Measurements from ENCODE around the gene NOL4L.

NOL4L gene

DNA sequence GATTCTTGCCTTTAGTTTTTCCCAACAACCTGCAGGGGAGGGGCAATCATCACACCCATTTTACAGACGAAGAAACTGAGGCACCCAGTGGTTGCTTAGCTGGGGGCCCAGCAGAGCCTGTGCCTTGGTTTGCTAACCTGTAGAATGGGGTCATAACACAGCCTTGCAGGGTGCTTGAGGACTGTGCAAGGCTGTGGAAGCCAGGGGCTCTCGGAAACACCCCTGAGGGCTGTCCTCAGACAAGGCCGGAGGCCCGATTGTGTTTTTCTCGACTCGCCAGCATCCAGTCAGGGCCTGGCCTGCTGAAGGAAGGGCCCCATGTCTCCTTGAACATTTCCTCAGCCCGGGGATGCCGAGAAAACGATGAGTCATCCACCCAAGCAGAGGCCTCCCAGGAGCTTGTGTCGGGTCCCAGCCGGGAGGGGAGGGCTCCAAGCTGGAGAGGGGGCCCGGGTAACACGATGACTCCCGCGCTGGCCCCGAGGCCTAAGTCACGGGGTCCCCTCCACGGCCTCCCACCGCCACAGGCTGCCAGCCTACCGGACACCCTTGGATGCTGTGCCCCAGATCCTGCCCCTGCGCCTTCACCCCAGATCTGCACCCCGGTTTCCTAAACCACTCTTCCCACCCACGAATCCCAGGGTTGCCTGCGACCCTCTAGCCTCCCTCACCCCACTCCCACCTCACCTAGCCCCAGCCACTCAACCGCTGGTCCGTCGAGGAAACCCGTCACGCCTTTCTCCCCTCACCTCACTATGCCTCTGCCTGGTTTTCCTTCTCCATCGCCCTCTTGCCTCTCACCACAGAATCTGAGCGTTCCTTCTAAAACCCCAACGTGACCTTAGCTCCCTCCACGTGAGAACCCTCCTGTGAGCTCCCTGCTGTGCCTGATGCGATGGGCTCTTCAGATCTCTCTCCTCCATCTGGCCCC, 10.6 kb downstream of the NOL4L start:
- DNase-seq = no peak

DNA sequence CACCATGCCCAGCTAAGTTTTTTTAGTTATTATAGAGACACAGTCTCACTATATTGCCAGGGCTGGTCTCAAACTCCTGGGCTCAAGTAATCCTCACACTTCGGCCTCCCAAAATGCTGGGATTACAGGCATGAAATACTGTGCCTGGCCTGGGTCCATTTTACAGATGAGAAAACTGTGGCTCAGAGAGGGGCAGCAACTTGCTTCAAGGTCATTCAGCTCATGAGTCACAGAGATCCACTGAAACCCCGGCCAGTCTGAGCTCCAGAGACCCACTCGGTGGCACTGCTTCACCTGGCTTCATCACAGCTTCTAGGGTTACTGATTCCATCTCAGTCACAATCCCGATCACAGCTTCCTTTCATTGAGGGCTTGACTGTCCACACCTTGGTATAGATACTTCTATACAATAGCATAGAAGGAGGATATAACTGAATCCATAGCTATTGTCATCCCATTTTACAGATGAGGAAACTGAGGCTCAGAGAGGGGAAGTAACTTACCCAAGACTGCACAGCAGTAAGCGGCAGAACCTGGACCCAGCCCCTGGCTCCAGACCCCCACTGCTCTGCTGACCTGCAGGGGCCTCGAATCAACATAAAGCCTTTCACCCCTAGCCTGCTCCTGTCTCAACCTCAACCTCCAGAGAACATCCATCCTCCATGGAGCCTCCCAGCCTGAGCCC, 11.8 kb downstream of the NOL4L start:
- DNase-seq = no peak

GRCh38 chr20:32572271-32572968, 12.7 kb downstream of the NOL4L start:
- DNase-seq = no peak

DNA sequence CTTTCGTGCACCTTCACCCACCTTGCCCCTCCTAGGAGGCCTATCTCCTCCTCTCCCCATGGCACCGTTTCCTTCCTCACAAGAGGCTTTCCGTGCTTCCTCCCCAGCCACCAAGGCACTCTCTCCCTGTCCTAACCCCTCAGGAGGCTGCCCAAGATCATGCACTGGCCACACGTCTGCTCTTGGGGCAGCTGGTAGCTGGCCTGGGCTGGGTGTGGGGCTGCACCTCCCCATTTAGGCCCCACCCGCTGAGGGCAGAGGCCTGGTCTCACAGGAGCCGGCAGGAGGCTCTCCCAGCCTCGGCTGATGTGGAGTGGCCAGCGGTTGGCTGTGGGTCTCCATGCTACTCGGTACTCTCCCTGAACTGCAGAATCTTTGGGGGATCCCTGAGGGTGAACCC, 13.6 kb downstream of the NOL4L start:
- no peak for DNase-seq

GRCh38 chr20:32570401-32571190, 14.5 kb downstream of the NOL4L start:
- no peak for DNase-seq

DNA sequence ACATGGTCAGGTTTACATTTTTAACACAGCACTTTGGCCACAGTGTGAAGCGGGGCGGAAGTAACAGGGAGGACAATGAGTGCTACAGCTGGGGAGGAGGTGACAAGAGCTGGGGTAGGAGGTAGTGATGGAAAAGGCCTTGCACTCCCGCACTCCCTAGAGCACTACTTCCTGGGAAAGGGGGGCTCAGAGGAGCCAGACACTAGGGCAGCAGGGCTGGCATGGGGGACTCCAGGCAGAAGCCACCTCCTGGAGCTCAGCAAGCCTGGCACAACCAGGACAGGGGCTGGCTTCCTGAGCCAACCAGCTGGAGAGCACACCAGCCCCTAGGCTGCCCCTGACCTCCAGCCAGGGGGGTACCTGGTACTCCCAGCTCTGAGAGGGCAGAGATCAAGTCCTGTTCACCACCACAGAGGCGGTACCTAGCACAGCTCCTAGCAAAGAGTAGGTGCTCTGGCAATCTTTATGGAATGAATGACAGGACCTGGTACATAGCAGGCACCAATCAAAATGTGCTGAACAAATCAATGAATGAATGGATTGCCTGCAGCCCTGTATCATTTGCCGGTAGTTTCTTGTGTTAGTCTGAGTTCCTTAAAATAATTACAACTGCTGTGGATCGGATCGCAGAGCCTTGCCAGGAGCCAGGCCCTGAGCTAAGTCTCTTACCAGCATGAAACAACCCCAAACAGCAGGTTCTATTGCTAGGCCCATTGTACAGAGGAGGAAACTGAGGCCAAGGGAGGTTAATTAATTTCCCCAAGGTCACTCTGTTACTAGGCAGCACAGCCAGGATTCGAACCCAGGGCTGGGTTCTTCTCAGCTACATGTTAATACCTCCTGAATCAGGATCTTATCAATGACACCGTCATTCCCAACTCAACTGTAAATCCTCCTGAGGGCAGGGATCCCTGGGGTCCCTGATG, 15.5 kb downstream of the NOL4L start:
- no peak for DNase-seq

DNA sequence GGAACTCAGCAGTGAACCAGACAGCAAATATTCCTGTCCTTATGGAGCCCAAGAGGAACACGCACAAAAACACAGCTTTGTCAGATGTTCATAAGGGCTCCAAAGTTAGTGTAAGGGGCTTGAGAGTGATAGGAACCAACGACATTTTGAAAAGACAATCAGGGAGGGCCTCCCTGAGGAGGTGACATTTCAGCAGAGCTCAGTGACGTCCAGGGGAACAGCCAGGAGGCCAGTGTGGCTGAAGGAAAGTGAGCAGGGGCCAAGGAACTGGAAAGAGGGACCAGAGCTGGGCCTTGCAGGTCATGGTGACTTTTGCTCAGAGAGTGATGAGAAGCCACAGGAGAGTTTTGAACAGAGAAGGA, 16.1 kb downstream of the NOL4L start:
- DNase-seq = no peak

- no peak for DNase-seq
Measured at GRCh38 chr20:32567384-32568178, 17.6 kb downstream of the NOL4L start.

GRCh38 chr20:32566379-32567374, 18.5 kb downstream of the NOL4L start:
- no peak for DNase-seq

GRCh38 chr20:32565735-32566032, 19.4 kb downstream of the NOL4L start:
- no peak for DNase-seq

DNA sequence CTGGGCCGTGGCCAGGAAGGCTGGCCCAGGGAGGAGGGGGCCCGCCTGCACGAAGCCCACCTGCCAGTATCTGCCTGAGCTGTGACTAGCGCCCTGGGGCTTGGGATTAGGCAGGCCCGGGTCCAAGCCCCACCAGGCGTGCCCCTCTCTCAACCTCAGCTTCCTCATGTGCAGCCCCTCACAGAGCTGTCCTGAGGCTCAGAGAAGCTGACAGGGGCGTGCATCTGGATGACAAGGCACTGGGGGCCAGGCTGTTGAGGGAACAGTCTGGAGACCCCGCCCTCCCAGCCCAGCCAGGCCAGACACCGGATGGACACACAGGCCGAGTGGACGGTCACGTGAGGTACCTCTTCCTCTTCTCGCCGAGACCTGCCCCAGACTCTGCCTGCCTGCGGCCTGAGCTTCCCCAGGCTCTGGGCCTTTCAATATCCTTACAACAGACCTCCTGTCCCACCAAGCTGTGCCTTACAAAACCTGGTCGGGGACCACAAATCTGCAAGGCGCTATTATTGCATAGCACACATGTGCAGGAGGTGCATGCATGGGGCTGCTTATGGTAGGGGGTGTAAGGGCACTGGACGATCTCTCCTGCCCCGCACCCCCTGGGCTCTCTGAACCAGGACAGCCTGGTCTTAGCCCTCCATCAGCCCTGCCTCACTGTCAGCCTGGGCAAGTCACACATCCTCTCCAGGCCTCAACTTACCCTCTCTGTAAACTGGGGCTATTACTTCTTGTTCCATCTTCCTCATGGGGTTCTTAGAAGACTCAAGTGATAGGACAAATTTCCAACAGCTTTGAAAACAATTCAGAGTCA, 20.0 kb downstream of the NOL4L start:
- DNase-seq = no peak

GRCh38 chr20:32564440-32564839, 20.7 kb downstream of the NOL4L start:
- DNase-seq = no peak

- DNase-seq = no peak
Measured at GRCh38 chr20:32563311-32564272, 21.5 kb downstream of the NOL4L start.

- DNase-seq = no peak
Measured at GRCh38 chr20:32562495-32562911, 22.6 kb downstream of the NOL4L start.

DNA sequence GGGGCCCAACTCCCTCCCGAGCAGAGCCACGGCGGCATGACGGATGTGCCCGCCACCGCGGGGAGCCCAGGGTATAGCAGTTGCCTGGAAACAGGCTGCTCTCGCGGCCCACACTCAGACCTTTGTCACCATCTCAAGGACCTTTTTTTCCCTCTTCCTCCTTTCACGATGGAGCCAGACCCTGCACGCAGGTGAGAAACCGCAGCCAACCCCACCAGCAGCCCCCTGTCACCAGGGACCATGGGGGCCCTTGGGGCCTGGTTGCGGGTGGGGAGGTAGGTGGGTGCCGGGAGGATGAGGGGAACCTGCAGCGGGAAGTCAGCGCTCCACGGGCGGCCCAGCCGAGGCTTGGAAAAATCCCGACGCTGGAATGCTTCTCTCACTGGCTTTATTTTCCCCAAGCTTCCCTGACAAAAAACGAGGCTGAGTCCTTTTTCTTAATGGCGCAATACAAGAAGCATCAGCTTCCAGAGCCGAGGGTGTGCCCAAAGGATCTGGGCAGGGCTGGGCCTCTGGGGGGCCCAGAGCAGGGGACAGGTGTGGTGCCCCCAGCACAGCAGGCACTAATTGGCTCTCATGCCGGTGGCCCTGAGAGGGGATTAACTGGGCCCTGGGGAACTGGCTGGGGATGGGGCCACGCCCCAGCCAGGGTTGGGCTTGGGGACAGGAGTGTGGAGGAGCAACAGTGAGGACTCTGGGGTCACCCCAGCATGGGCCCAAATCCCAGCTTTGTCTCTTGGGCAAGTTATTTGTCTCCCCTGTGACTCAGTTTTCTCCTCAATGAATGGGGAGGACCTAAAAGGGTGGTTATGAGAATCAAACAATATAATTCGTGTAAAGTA, 23.9 kb downstream of the NOL4L start:
- no peak for DNase-seq

DNA sequence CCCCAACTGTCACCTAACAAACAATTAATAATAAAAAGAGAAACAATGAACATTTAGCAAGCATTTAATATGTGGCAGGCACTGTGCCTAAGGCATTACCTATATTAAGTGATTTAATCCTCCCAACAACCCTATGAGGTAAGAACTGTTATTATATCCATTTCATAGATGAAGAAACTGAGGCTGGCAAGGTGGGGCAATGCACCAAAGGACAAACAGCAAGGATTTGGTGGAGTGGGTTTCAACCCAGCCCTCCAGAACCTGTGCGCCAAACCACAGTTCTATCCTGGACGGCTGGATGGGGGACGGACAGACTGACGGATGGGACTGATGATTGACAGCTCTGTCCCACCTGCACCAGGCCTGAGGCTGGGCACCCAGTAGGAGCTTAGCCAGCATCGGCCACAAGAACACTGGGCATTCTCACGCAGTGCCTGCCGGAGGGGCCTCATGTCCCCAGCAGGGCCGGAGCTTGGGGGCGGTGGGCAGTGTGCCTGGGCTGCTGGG, 24.6 kb downstream of the NOL4L start:
- DNase-seq = peak; percentile 23
